ENCODE measurements around the gene FRMD4A.

Gene FRMD4A

GRCh38 chr10:13669901-13670300 lies 660.8 kb downstream of the FRMD4A start:
- no peaks in the 10 kb centered on the region for H3K27me3 ChIP-seq (ENCODE audit: insufficient read depth, poor library complexity, severe bottlenecking)
- no peak overlapping the region for H3K4me3 ChIP-seq (ENCODE audit: severe bottlenecking)
- H3K9me3 ChIP-seq (ENCODE audit: severe bottlenecking), result no peaks in the 10 kb centered on the region
- ATAC-seq (ENCODE audit: low read depth), result no peak
- peaks cover 8% of the 10 kb centered on the region; the same call in 1 of the 2 replicates for H3K36me3 ChIP-seq (ENCODE audit: low read depth)
- no peak overlapping the region for H3K27ac ChIP-seq (ENCODE audit: poor library complexity, severe bottlenecking)
- DNase-seq (ENCODE audit: low spot score), result no peak
- TF ChIP-seq CTCF (IDR thresholded peaks at IDR 0.05; ENCODE audit: poor library complexity, severe bottlenecking), result no peak
- H3K4me1 ChIP-seq (ENCODE audit: insufficient read depth, poor library complexity, severe bottlenecking), result no peaks in the 10 kb centered on the region

- no peaks in the 10 kb centered on the region for H3K4me1 ChIP-seq (ENCODE audit: insufficient read depth, poor library complexity, severe bottlenecking)
- ATAC-seq (ENCODE audit: low read depth) (no peak), DNase-seq (ENCODE audit: low spot score) (no peak)
- no peak for TF ChIP-seq CTCF (IDR thresholded peaks at IDR 0.05; ENCODE audit: poor library complexity, severe bottlenecking)
- H3K9me3 ChIP-seq (ENCODE audit: severe bottlenecking), result no peaks in the 10 kb centered on the region
- peaks cover 8% of the 10 kb centered on the region; the same call in 1 of the 2 replicates for H3K36me3 ChIP-seq (ENCODE audit: low read depth)
- no peak overlapping the region for H3K27ac ChIP-seq (ENCODE audit: poor library complexity, severe bottlenecking)
- H3K4me3 ChIP-seq (ENCODE audit: severe bottlenecking), result no peak overlapping the region
- H3K27me3 ChIP-seq (ENCODE audit: insufficient read depth, poor library complexity, severe bottlenecking), result no peaks in the 10 kb centered on the region
These were observed 661.4 kb downstream of the FRMD4A start for GRCh38 chr10:13669182-13669855.

GRCh38 chr10:13668126-13668525 lies 662.6 kb downstream of the FRMD4A start:
- Histone ChIP-seq H3K36me3 (ENCODE audit: low read depth) (peaks cover 8% of the 10 kb centered on the region; the same call in 1 of the 2 replicates), H3K4me3 (ENCODE audit: severe bottlenecking) (no peak overlapping the region), H3K9me3 (ENCODE audit: severe bottlenecking) (no peaks in the 10 kb centered on the region), H3K4me1 (ENCODE audit: insufficient read depth, poor library complexity, severe bottlenecking) (no peaks in the 10 kb centered on the region), H3K27me3 (ENCODE audit: insufficient read depth, poor library complexity, severe bottlenecking) (no peaks in the 10 kb centered on the region), H3K27ac (ENCODE audit: poor library complexity, severe bottlenecking) (no peak overlapping the region)
- ATAC-seq (ENCODE audit: low read depth) (no peak), DNase-seq (ENCODE audit: low spot score) (no peak)
- no peak for TF ChIP-seq CTCF (IDR thresholded peaks at IDR 0.05; ENCODE audit: poor library complexity, severe bottlenecking)

- ATAC-seq (ENCODE audit: low read depth) (no peak), DNase-seq (ENCODE audit: low spot score) (no peak)
- peaks cover 8% of the 10 kb centered on the region; the same call in 1 of the 2 replicates for H3K36me3 ChIP-seq (ENCODE audit: low read depth)
- H3K27me3 ChIP-seq (ENCODE audit: insufficient read depth, poor library complexity, severe bottlenecking), result no peaks in the 10 kb centered on the region
- no peak overlapping the region for H3K27ac ChIP-seq (ENCODE audit: poor library complexity, severe bottlenecking)
- no peaks in the 10 kb centered on the region for H3K9me3 ChIP-seq (ENCODE audit: severe bottlenecking)
- peaks cover 4% of the 10 kb centered on the region for H3K4me1 ChIP-seq (ENCODE audit: insufficient read depth, poor library complexity, severe bottlenecking)
- no peak overlapping the region for H3K4me3 ChIP-seq (ENCODE audit: severe bottlenecking)
- no peak for TF ChIP-seq CTCF (IDR thresholded peaks at IDR 0.05; ENCODE audit: poor library complexity, severe bottlenecking)
These were observed 665.0 kb downstream of the FRMD4A start for GRCh38 chr10:13665516-13666262.
